SK-N-MC (cell line): ENCODE results near the gene NDUFS6.

Source experiments
- EZH2 ChIP-seq: fragments of 200-600 bp; sonication (generic); IDR thresholded peaks from one replicate; pipeline ENCODE4 v1.6.1; 2017; ENCODE audit warnings: antibody characterized with exemption
- FOXP2 ChIP-seq: optimal IDR thresholded peaks from 2 replicates; pipeline ENCODE3; 2011; ENCODE audit warnings: mild to moderate bottlenecking, moderate library complexity; ENCODE audit not compliant: insufficient read depth; ENCODE audit errors: extremely low read length, control extremely low read depth
- POLR2AphosphoS5 ChIP-seq: IDR thresholded peaks from 2 replicates; pipeline ENCODE4 v1.6.1; 2012; ENCODE audit warnings: mild to moderate bottlenecking, low read depth, low read length, borderline replicate concordance

DNA sequence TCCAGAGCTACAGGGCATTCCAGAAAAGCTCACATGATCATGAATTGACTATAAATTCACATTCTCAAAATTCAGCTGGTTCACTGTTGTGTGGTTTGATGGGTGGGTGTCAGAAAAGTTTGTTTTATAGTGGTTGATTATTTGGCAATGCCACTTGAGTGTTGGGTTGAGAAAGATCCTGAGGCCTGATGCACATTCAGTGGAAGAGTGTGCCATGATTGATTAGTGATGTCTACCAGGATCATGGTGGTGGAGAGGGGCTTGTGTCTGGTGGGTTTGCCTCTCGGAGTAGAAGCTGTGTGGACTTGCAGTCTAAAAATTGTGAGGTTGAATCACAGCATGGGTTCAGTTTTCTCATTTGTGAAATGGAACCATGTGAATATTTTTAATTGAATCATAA, 2.0 kb downstream of the NDUFS6 start:
- no peak for TF ChIP-seq EZH2
- TF ChIP-seq FOXP2, result no peak
- no peak for TF ChIP-seq POLR2AphosphoS5
